Frontal cortex (tissue), 4 donors: Measurements from ENCODE around the gene TAS2R30. TPM values are rescaled to one million over a fixed set of nuclear protein-coding genes. Genes with fewer than 3 reads are reported as not detected.

Source experiments
- DNase-seq, 2 donors: peaks; one replicate each; pipeline ENCODE4 v3.0.0; 2012; ENCODE audit warnings: low spot score in 2 of 2
- FAIRE-seq: peaks from 2 replicates; lab custom pipeline; 2012; peaks lifted over from hg19 to GRCh38; lab: Jason Lieb, UNC
- total RNA-seq: library from RNA; depleted of rRNA; stranded (reverse); fragments of >200 nt; gene quantifications from one replicate; pipeline ENCODE4 v1.2.3, GENCODE V29; 2014
- donor health status: control.
- donor health status: control.
- donor health status: control.

TAS2R30 gene, protein sequence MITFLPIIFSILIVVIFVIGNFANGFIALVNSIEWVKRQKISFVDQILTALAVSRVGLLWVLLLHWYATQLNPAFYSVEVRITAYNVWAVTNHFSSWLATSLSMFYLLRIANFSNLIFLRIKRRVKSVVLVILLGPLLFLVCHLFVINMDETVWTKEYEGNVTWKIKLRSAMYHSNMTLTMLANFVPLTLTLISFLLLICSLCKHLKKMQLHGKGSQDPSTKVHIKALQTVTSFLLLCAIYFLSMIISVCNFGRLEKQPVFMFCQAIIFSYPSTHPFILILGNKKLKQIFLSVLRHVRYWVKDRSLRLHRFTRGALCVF
- 6.5 TPM for total RNA-seq

DNA sequence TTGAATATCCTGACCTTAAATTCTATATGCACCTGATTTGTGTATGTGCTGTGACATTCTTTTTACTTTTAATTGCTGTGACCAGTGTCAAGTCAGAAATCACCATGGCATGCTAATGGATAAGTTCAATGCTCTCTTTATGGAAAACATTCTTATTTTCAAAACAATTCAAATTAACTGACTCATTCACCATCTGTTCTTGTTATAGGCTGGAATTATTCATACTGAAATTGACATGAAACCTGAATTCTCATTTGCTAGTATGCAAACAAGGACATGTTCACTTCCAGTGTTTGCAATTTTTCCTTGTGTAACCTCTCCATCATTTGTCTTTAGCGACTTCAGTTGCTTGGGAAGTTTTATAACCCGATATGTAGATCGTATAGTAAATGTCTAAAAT, at the start of gene TAS2R30:
Gene TAS2R30, minus strand, starts transcription at position 340 of the 400 bp plus-strand sequence. CDS start 400 bp downstream, outside the sequence.
- FAIRE-seq, result no peak
- no peak for DNase-seq

DNA sequence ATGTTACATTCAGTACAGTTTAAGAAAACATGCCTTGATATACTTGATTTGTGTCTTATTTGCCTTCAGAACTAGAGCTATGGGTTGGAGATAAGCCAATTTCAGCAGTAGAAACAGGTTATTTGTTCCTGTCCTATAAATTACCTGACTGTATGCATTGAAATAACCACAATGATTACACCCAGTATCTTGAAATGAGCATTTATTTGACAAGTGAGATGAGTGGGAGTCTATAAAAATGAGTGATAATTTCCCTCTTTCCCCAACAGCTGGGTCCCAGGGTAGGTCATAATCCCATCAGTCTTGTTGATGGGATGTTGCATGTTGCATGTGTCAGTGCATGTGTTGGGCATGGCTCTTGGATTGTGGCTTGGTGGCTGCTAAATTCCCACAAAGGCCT, 48.6 kb upstream of the TAS2R30 start:
- FAIRE-seq (no peak), DNase-seq (no peak)

GRCh38 chr12:11182529-11182928, 48.1 kb upstream of the TAS2R30 start:
- FAIRE-seq (no peak), DNase-seq (no peak)

- FAIRE-seq (no peak), DNase-seq (no peak)
Measured at GRCh38 chr12:11178250-11178649, 43.8 kb upstream of the TAS2R30 start.

- FAIRE-seq (no peak), DNase-seq (no peak)
Measured at GRCh38 chr12:11174022-11174421, 39.6 kb upstream of the TAS2R30 start.

DNA sequence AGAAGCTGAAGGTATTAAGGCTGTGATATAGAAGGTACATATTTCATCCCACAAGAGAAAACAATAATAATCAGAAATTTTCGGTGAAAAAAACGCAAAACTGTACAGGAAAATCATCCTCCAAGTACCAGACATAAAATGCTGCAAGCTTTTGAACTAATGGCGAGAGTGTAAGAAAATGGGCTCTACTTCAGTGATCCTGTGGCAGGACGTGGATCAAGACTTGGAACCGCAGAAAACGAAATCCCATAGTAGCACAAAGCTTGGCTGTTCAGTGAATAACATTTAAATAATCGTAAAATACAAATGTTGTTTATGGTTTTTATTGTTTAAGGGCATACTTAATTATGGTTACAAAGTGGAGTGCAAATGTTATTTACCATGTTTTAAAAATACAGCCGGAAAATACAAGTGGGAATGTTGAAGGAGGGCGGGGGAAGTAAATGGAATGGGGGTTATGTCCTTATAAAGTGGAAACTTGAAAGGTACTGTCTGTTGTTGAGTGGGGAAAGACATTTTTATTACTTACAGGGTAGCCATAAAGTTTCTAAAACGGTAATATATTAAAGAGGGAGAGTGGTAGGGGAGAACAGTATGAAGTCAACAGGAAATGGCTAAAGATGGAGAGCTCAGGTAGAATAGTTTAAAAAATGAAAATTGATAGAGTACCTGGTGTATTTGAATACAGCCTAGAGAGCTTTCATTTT, 37.7 kb upstream of the TAS2R30 start:
- DNase-seq (no peak), FAIRE-seq (no peak)

DNA sequence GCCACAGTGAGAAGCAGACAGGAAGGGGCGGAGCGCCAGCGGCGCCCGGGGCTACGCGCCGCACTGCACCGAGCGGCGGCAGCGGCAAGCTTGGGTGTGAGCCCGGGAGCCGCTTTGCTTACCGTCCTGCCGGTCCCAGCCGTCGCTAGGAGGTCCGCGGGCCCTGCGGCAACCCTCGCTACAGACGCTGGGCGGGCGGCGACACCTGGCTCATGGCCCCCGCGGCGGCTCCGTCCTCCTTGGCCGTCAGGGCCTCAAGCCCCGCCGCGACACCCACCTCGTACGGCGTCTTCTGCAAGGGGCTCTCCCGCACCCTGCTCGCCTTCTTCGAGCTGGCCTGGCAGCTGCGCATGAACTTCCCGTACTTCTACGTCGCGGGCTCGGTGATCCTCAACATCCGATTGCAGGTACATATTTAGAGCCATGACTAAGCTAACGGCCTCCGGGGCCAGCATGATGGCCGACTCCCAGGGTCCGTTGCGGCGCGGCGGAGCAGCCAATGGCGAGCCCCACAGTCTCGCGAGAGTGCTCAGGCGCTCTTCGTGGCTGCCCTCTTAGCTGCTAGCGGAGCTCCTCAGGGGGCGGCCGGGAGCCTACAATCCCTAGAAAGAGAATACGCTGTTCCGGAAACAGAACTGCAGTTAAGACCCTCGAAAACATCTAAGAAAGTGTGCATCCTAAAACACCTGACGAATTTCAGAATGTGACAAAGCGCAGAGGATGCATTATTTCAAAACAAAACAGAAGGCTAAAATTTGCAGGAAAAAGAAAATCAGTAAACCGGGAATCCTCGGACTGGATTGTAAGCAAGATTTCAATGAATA, 36.9 kb upstream of the TAS2R30 start, which contains the start of gene SMIM10L1:
Gene SMIM10L1, plus strand, starts transcription at position 50 of the 824 bp plus-strand sequence. Its CDS starts 163 bp downstream, at position 213.
- DNase-seq (peak; percentile 68 to 73), FAIRE-seq (no peak)

DNA sequence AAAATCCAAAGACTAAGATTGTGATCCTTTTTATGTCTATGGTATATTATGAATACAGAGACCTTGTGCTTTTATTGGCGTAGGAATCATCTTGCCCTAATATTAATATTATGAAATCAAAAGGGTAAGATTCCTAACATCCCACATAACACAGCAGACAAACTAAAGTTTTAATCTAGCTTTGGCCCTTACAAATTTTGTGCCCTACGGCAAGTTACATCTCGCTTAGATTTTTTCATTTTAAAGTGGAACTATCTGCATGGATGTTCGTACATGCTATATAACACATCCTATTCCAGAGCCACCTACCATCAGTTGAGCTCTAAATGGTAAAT, 36.3 kb upstream of the TAS2R30 start:
- DNase-seq (no peak), FAIRE-seq (no peak)

- FAIRE-seq (no peak), DNase-seq (no peak)
Measured at GRCh38 chr12:11166300-11166699, 31.9 kb upstream of the TAS2R30 start.

DNA sequence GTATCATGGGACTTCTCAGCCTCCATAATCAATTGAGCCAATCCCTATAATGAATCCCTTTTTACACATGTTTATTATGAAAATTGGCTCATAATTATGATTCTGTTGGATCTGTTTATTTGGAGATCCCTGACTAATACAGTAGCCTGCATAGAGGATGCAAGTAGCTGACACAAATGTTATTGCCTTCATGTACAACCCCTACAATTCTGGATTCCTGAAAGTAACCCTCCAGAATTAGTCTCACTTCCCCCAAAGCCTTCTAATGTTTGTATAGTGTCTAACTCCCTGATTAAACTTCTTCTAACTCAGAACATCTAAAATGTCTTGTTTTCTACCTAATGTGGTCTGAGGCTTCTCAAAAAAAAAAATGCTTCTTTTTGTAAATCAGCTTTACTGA, 29.9 kb upstream of the TAS2R30 start:
- DNase-seq (no peak), FAIRE-seq (no peak)

- FAIRE-seq, result no peak
- DNase-seq, result no peak
Measured at GRCh38 chr12:11162502-11162901, 28.1 kb upstream of the TAS2R30 start.

- DNase-seq (no peak), FAIRE-seq (no peak)
Measured at GRCh38 chr12:11158885-11159444, 24.5 kb upstream of the TAS2R30 start.

DNA sequence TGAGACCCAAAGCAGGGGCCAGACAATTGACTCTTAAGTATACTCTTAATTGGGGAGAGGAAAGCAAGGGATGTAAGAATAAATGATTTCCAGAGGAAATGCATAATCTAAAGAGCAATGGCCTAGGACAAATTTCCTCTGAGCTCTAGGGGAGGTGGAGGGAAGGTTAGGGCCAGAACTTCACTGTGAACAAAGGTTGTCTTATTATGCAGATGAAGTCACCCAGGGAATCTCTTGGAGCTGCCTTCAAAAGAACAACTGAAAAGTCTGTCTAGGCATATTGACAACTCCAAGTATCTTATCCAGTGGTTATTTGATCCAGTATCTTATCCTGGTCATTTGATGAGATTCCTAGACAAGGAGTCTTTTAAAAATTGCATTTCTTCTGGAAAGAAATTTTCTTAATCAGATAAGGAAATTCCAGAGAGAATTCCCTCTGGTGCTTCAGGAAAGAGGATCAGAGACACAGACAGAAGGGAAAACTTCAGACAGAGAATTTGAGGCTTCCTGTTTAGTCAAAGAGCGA, 20.0 kb upstream of the TAS2R30 start:
- FAIRE-seq, result no peak
- no peak for DNase-seq

DNA sequence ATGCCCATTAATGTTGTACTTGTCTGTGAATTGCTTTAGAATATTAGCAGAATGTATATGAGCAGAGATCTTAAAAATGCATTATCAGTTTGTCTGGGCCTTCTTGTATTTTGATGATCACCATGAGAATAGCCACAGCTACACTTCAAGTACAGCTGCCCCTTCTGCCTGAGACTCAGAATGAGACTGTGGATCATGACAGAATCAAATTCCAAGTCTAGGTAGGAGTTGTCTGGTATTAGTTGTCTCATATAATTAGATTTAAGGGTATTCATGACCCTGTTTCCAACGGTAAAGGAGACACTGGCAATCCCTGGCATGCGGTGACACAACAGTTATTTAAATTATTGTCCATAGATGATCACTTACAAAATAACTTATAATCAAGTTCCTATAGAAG, 18.3 kb upstream of the TAS2R30 start:
- no peak for FAIRE-seq

GRCh38 chr12:11150832-11151231, 16.4 kb upstream of the TAS2R30 start:
- DNase-seq (no peak), FAIRE-seq (no peak)

More for the DNA sequence above, 18.3 kb upstream of the TAS2R30 start:
- no peak for DNase-seq

GRCh38 chr12:11147420-11147819, 13.0 kb upstream of the TAS2R30 start:
- DNase-seq, result no peak
- no peak for FAIRE-seq

GRCh38 chr12:11144297-11144696, 9.9 kb upstream of the TAS2R30 start:
- FAIRE-seq, result no peak
- DNase-seq, result no peak

DNA sequence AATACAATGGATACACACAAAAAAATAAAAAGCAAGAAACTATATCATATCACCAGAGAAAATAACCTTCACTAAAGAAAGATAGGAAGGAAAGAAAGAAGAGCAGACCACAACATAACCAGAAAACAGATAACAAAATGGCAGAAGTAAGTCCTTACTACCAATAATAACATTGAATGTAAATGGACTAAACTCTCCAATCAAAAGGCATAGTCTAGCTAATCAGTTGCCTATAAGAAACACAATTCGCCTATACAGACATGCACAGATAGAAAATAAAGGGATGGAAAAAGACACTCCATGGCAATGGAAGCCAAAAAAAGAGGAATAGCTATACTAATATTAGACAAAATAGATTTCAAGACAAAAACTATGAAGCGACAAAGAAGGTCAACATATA, 8.9 kb upstream of the TAS2R30 start:
- DNase-seq (no peak), FAIRE-seq (no peak)

GRCh38 chr12:11136075-11136474, 1.6 kb upstream of the TAS2R30 start:
- DNase-seq (no peak), FAIRE-seq (no peak)

DNA sequence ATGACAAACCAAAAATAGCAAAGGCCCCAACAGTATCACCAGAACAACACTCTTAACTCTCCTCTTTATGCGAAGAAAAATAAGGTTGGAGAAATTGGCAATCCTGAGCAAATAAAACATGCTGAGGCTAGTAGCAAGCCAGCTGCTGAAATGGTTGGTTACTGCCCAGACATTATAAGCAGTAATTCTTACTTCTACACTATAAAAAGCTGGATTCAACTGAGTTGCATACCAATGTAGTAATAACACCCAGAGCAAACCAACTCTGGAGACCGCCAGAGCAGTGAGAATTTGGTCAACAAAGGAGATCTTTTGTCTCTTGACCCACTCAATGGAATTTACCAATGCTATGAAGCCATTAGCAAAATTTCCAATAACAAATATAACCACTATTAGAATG, 628 bp downstream of the TAS2R30 start:
- DNase-seq (no peak), FAIRE-seq (no peak)
